ENCODE measurements around the gene LIN37. TPM values are rescaled to one million over a fixed set of nuclear protein-coding genes. Genes with fewer than 3 reads are reported as not detected.

LIN37 gene
- total and polyA plus RNA-seq, 2 experiments from 2014 or later, result 11.4 to 16.0 TPM

- Histone ChIP-seq H3K27me3 (no peaks in the 10 kb centered on the region), H3K4me3 (peak within 1 kb of the TSS; percentile 99), H3K9me3 (ENCODE audit: low read depth) (no peaks in the 10 kb centered on the region), H3K4me1 (ENCODE audit: low read depth) (no peaks in the 10 kb centered on the region), H3K36me3 (no peaks in the 10 kb centered on the region), H3K27ac (no peak within 1 kb of the TSS)
- no peak for TF ChIP-seq CTCF (IDR thresholded peaks at IDR 0.05; ENCODE audit: low read depth, low read length)
- peak; percentile 97 to 100 for DNase-seq (ENCODE audit: low read depth in 1 of 2, low spot score in 1 of 2)
These were observed 27.1 kb downstream of the LIN37 start, which contains the start of gene ARHGAP33 for GRCh38 chr19:35775298-35776101. TSS of gene ARHGAP33 (plus strand) at chr19:35775564. CDS start at chr19:35775659, 95 bp downstream.

GRCh38 chr19:35776102-35776788 lies 27.9 kb downstream of the LIN37 start:
- no peak for TF ChIP-seq CTCF (IDR thresholded peaks at IDR 0.05; ENCODE audit: low read depth, low read length)
- DNase-seq (ENCODE audit: low read depth in 1 of 2, low spot score in 1 of 2), result no peak
- Histone ChIP-seq H3K27ac (no peak overlapping the region), H3K36me3 (no peaks in the 10 kb centered on the region), H3K27me3 (no peaks in the 10 kb centered on the region), H3K4me3 (peak overlapping the region; percentile 99), H3K9me3 (ENCODE audit: low read depth) (no peaks in the 10 kb centered on the region), H3K4me1 (ENCODE audit: low read depth) (no peaks in the 10 kb centered on the region)

GRCh38 chr19:35777086-35777841 lies 28.9 kb downstream of the LIN37 start:
- Histone ChIP-seq H3K4me1 (ENCODE audit: low read depth) (no peaks in the 10 kb centered on the region), H3K27me3 (no peaks in the 10 kb centered on the region), H3K4me3 (no peak overlapping the region), H3K36me3 (no peaks in the 10 kb centered on the region), H3K27ac (no peak overlapping the region), H3K9me3 (ENCODE audit: low read depth) (no peaks in the 10 kb centered on the region)
- no peak for TF ChIP-seq CTCF (IDR thresholded peaks at IDR 0.05; ENCODE audit: low read depth, low read length)
- peak in 1 of 2 donors; percentile 15 for DNase-seq (ENCODE audit: low read depth in 1 of 2, low spot score in 1 of 2)

GRCh38 chr19:35777961-35778360 lies 29.6 kb downstream of the LIN37 start:
- Histone ChIP-seq H3K27me3 (no peaks in the 10 kb centered on the region), H3K4me3 (no peak overlapping the region), H3K36me3 (no peaks in the 10 kb centered on the region), H3K4me1 (ENCODE audit: low read depth) (no peaks in the 10 kb centered on the region), H3K9me3 (ENCODE audit: low read depth) (no peaks in the 10 kb centered on the region), H3K27ac (no peak overlapping the region)
- TF ChIP-seq CTCF (IDR thresholded peaks at IDR 0.05; ENCODE audit: low read depth, low read length), result no peak
- no peak for DNase-seq (ENCODE audit: low read depth in 1 of 2, low spot score in 1 of 2)

- Histone ChIP-seq H3K27me3 (no peaks in the 10 kb centered on the region), H3K4me1 (ENCODE audit: low read depth) (no peaks in the 10 kb centered on the region), H3K27ac (no peak overlapping the region), H3K36me3 (no peaks in the 10 kb centered on the region), H3K9me3 (ENCODE audit: low read depth) (no peaks in the 10 kb centered on the region), H3K4me3 (no peak overlapping the region)
- no peak for DNase-seq (ENCODE audit: low read depth in 1 of 2, low spot score in 1 of 2)
- no peak for TF ChIP-seq CTCF (IDR thresholded peaks at IDR 0.05; ENCODE audit: low read depth, low read length)
These were observed 30.7 kb downstream of the LIN37 start for GRCh38 chr19:35779033-35779432.
